ENCODE data around the gene DPEP2.

GRCh38 chr16:67988675-67989074 is 10.6 kb downstream of the DPEP2 start:
- TF ChIP-seq CTCF (conservative IDR thresholded peaks at IDR 0.05; ENCODE audit: low read depth, low read length) (no peak), RFX5 (IDR thresholded peaks at IDR 0.05; ENCODE audit: low read depth, low read length) (no peak), POLR2A (IDR thresholded peaks at IDR 0.05; ENCODE audit: low read depth, low read length) (no peak), USF2 (IDR thresholded peaks at IDR 0.05; ENCODE audit: low read depth, low read length) (no peak), NFE2L2 (IDR thresholded peaks at IDR 0.05; ENCODE audit: low read depth, low read length) (no peak), MAFK (IDR thresholded peaks at IDR 0.05; ENCODE audit: low read depth, low read length) (no peak), FOS (IDR thresholded peaks at IDR 0.05; ENCODE audit: low read depth, low read length) (no peak), MAZ (IDR thresholded peaks at IDR 0.05; ENCODE audit: borderline replicate concordance, low read depth, low read length) (no peak), ELK1 (IDR thresholded peaks at IDR 0.05; ENCODE audit: borderline replicate concordance, low read depth, low read length) (no peak), MXI1 (IDR thresholded peaks at IDR 0.05; ENCODE audit: borderline replicate concordance, low read depth, low read length) (no peak), BHLHE40 (IDR thresholded peaks at IDR 0.05; ENCODE audit: low read depth, low read length) (no peak)

All from IMR-90 (cell line).